Activated naive CD4-positive, alpha-beta T cell treated with anti-CD3 and anti-CD28 coated beads, Interleukin-2, amount 50 U/mL, for 24 hours (primary cell): ENCODE data around the gene GSE1.
A peak's percentile ranks its signal among the peaks of the same experiment; 100 is the strongest.

Source experiments
- H3K27ac Mint-ChIP-seq: one replicate; pipeline ENCODE4 v1.8.0; 2021; ENCODE audit warnings: mild to moderate bottlenecking, mixed read lengths
- H3K27me3 Mint-ChIP-seq: one replicate; pipeline ENCODE4 v1.8.0; 2021; ENCODE audit warnings: mixed read lengths
- H3K36me3 Mint-ChIP-seq: one replicate; pipeline ENCODE4 v1.8.0; 2021; ENCODE audit warnings: mixed read lengths
- H3K4me1 Mint-ChIP-seq: one replicate; pipeline ENCODE4 v1.8.0; 2021; ENCODE audit warnings: mixed read lengths
- H3K4me3 Mint-ChIP-seq: one replicate; pipeline ENCODE4 v1.8.0; 2021; ENCODE audit warnings: mild to moderate bottlenecking, mixed read lengths
- H3K9me3 Mint-ChIP-seq: one replicate; pipeline ENCODE4 v1.8.0; 2021; ENCODE audit warnings: mixed read lengths

The GSE1 gene

GRCh38 chr16:85667841-85668413, 54.8 kb downstream of the GSE1 start:
- Mint-ChIP-seq H3K36me3 (peaks cover 13% of the 10 kb centered on the region), H3K4me1 (no peaks in the 10 kb centered on the region), H3K27me3 (no peaks in the 10 kb centered on the region), H3K27ac (no peak overlapping the region), H3K4me3 (no peak overlapping the region), H3K9me3 (no peaks in the 10 kb centered on the region)

GRCh38 chr16:85668676-85669424, 55.7 kb downstream of the GSE1 start:
- Mint-ChIP-seq H3K4me3 (no peak overlapping the region), H3K4me1 (no peaks in the 10 kb centered on the region), H3K36me3 (peaks cover 13% of the 10 kb centered on the region), H3K27me3 (no peaks in the 10 kb centered on the region), H3K27ac (no peak overlapping the region), H3K9me3 (no peaks in the 10 kb centered on the region)

GRCh38 chr16:85670840-85671239, 57.7 kb downstream of the GSE1 start:
- no peak overlapping the region for H3K27ac Mint-ChIP-seq

GRCh38 chr16:85673529-85674417, 60.7 kb downstream of the GSE1 start:
- Mint-ChIP-seq H3K27me3 (no peaks in the 10 kb centered on the region), H3K9me3 (no peaks in the 10 kb centered on the region), H3K4me3 (no peak overlapping the region), H3K36me3 (peaks cover 10% of the 10 kb centered on the region), H3K4me1 (no peaks in the 10 kb centered on the region), H3K27ac (peak overlapping the region; percentile 76)

More at GRCh38 chr16:85670840-85671239, 57.7 kb downstream of the GSE1 start:
- Mint-ChIP-seq H3K27me3 (no peaks in the 10 kb centered on the region), H3K9me3 (no peaks in the 10 kb centered on the region), H3K4me3 (no peak overlapping the region), H3K36me3 (peaks cover 10% of the 10 kb centered on the region), H3K4me1 (no peaks in the 10 kb centered on the region)

DNA sequence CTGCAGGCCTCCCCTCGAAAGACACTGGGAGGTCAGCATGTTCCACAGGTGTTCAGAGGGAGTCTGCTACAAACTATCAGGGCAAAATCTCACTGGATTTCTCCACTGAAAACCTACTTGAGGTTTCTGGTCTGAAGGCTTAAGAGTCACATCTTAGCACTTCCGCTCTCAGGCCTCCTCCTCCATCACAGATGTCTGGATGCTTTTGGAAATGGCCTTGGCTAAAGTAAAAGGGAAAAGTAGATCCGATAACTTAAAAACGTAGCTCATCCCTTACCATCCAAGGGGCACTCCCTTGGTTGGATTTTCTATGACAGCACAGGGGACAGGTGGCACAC, 61.3 kb downstream of the GSE1 start:
- Mint-ChIP-seq H3K27ac (peak overlapping the region; percentile 76), H3K4me3 (no peak overlapping the region), H3K4me1 (no peaks in the 10 kb centered on the region), H3K9me3 (no peaks in the 10 kb centered on the region), H3K27me3 (no peaks in the 10 kb centered on the region), H3K36me3 (peaks cover 10% of the 10 kb centered on the region)

GRCh38 chr16:85674828-85675227, 61.7 kb downstream of the GSE1 start:
- Mint-ChIP-seq H3K4me3 (no peak overlapping the region), H3K9me3 (no peaks in the 10 kb centered on the region), H3K36me3 (peaks cover 6% of the 10 kb centered on the region), H3K27me3 (no peaks in the 10 kb centered on the region), H3K4me1 (no peaks in the 10 kb centered on the region), H3K27ac (peak overlapping the region; percentile 48)

- Mint-ChIP-seq H3K27ac (peak overlapping the region; percentile 35), H3K36me3 (peaks cover 5% of the 10 kb centered on the region), H3K9me3 (no peaks in the 10 kb centered on the region)
Observed at GRCh38 chr16:85675251-85675874, 62.2 kb downstream of the GSE1 start.

DNA sequence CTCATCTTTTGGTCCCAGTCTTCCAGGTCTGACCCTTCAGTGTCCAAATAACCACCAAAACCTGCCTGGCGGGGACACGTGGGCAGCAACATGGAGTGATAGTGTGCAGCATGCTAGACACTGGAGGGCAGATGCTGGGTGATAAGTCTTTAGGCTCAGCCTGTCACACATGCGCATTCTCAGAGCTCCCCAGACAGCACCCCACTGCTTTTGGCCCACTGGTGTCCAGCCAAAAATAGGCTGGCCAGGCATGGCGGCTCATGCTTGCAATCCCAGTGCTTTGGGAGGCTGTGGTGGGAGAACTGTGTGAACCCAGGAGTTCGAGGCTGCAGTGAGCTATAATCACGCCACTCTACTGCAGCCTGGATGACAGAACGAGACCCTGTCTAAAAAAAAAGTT, 63.3 kb downstream of the GSE1 start:
- Mint-ChIP-seq H3K27me3 (no peaks in the 10 kb centered on the region), H3K36me3 (peaks cover 3% of the 10 kb centered on the region), H3K4me3 (no peak overlapping the region), H3K9me3 (no peaks in the 10 kb centered on the region), H3K27ac (no peak overlapping the region), H3K4me1 (no peaks in the 10 kb centered on the region)

More at GRCh38 chr16:85675251-85675874, 62.2 kb downstream of the GSE1 start:
- Mint-ChIP-seq H3K27me3 (no peaks in the 10 kb centered on the region), H3K4me1 (no peaks in the 10 kb centered on the region), H3K4me3 (no peak overlapping the region)

- Mint-ChIP-seq H3K9me3 (no peaks in the 10 kb centered on the region), H3K36me3 (peaks cover 3% of the 10 kb centered on the region), H3K27ac (no peak overlapping the region), H3K4me3 (no peak overlapping the region), H3K27me3 (no peaks in the 10 kb centered on the region), H3K4me1 (no peaks in the 10 kb centered on the region)
Observed at GRCh38 chr16:85677383-85677967, 64.4 kb downstream of the GSE1 start.

DNA sequence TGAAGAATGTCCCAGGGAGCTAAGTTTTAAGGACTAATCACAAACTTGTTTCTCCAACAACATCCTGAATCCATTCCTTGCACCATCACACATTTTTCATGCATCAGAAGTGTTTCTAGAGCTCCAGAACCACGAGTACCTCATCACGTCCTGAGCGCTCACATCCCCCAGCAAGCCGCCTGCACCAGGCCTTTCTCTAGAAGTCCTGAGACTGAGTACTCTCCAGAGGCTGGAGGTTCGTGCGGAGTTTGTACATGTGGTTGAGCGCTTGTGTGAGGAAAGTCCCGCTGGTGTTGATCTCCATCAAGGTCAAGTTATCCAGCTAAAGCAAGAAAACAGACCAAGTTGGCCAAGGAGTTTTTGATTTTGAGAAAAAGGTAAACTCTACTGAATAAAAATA, 64.9 kb downstream of the GSE1 start:
- Mint-ChIP-seq H3K27ac (no peak overlapping the region), H3K36me3 (peaks cover 1% of the 10 kb centered on the region), H3K4me3 (no peak overlapping the region), H3K9me3 (no peaks in the 10 kb centered on the region), H3K27me3 (no peaks in the 10 kb centered on the region), H3K4me1 (no peaks in the 10 kb centered on the region)

- no peaks in the 10 kb centered on the region for H3K4me1 Mint-ChIP-seq
- no peaks in the 10 kb centered on the region for H3K9me3 Mint-ChIP-seq
- H3K4me3 Mint-ChIP-seq = no peak overlapping the region
- H3K27me3 Mint-ChIP-seq = no peaks in the 10 kb centered on the region
- peak overlapping the region; percentile 53 for H3K27ac Mint-ChIP-seq
- H3K36me3 Mint-ChIP-seq = peaks cover 1% of the 10 kb centered on the region
Observed at GRCh38 chr16:85678821-85679220, 65.7 kb downstream of the GSE1 start.

- Mint-ChIP-seq H3K36me3 (no peaks in the 10 kb centered on the region), H3K4me3 (no peak overlapping the region), H3K4me1 (no peaks in the 10 kb centered on the region), H3K27ac (no peak overlapping the region), H3K27me3 (no peaks in the 10 kb centered on the region), H3K9me3 (no peaks in the 10 kb centered on the region)
Observed at GRCh38 chr16:85679870-85680269, 66.7 kb downstream of the GSE1 start.

DNA sequence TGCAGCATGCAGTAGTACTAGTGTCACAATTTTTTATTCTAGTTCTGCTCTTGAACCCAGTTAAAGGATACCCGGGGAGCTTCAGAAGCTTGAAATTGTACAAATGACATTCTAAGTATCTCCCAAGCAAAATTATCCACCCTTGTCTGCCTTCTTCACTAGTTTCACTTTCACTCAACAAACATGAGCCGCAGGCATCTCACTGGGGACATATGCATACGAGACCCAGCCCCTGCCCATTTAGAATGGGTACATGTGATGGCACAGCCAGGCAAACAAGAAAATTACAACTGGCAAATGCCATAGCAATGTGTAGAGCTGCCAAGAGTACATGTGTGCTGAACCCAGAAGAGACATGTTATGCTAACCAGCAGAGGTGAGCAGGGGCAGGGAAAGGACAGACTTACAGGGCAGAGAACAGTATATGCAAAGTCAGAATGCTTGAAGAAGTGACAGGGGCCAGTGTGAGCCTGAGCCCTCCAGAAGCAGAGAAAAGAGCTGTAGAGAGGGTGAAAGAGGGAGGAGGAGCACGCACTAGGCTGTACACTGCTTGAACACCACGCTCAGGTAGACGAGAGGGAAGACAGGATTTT, 67.3 kb downstream of the GSE1 start:
- Mint-ChIP-seq H3K27me3 (no peaks in the 10 kb centered on the region), H3K36me3 (no peaks in the 10 kb centered on the region), H3K4me3 (no peak overlapping the region), H3K4me1 (no peaks in the 10 kb centered on the region), H3K27ac (no peak overlapping the region), H3K9me3 (no peaks in the 10 kb centered on the region)

GRCh38 chr16:85681255-85681654, 68.1 kb downstream of the GSE1 start:
- H3K4me1 Mint-ChIP-seq = peaks cover under 1% of the 10 kb centered on the region
- no peak overlapping the region for H3K4me3 Mint-ChIP-seq
- H3K27me3 Mint-ChIP-seq = no peaks in the 10 kb centered on the region
- no peak overlapping the region for H3K27ac Mint-ChIP-seq
- H3K9me3 Mint-ChIP-seq = no peaks in the 10 kb centered on the region
- no peaks in the 10 kb centered on the region for H3K36me3 Mint-ChIP-seq

- Mint-ChIP-seq H3K27me3 (no peaks in the 10 kb centered on the region), H3K4me3 (no peak overlapping the region), H3K36me3 (peaks cover 2% of the 10 kb centered on the region), H3K9me3 (no peaks in the 10 kb centered on the region), H3K4me1 (peaks cover 6% of the 10 kb centered on the region), H3K27ac (no peak overlapping the region)
Observed at GRCh38 chr16:85682516-85682915, 69.4 kb downstream of the GSE1 start.
